Astrocyte of the hippocampus (primary cell): ENCODE measurements around the gene GCH1.

ENCODE experiments used
- DNase-seq: peaks from one replicate; pipeline ENCODE4 v3.0.0; 2011; ENCODE audit warnings: low read depth, low spot score

Gene GCH1

DNA sequence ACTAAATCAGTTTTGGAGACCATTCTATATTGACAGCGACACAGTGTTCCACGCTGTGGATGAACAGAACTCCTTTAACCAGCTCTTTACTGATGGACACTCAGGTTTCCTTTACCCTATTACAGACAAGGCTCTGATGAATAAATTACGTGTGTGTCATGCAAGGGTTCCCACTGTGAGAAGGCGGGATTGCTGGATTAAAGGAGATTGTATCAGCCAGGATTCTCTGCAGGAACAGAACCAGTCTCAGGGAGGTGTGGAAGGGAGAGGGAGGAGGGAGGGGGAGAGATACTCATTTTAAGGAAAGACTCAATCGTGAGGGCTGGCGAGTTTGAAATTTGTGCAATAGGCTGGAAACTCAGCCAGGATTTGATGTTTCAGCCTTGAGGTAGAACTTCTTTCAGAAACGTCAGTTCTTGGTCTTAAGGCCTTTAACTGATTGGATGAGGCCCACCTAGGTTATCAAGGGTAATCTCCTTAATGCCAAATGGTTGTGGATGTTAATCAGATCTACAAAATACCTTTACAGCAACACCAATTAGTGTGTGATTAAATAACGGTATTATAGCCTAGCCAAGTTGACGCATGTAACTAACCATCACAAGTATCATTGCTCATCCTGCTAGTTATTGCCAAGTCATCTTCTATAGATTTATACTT is 104.0 kb downstream of the GCH1 start:
- DNase-seq = no peak

DNA sequence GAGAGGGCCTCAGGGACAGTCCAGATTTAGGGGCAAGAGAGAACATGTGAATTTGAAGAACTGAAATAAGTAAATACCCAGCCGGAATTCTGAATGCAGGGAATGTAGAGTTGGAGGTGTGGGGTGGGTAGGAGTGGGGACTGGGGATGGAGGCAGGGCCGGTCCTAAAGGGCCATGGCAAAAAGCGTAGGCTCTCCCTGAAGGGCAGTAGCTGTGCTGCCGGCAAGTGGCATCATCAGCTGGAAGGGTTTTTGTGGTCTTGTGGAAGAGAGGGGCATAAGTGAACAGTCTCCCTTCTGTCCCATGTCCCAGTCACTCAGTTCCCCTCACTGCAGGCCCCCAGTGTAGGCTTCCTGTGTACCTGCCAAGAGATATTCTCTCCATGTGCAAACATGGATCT is 104.6 kb downstream of the GCH1 start:
- DNase-seq = no peak

DNA sequence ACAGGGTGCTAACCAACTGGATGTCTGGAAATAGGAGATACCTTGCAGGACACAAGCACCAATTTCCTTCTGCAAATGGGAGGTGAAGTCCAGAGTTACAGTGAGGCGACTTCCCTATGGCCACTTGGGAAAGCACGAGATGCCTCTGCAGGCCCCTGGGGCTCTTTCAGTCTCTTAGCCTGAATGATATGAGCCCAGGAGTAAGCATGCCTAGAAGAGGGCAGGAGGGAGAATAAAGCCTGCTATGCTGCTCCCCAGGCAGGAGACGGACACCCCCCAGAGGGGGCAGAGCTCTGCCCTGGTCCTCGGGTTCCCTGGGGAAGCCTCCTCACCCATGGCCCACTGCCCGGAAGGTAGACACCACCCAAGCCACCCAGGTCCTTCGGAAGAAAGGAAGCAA is 105.1 kb downstream of the GCH1 start:
- no peak for DNase-seq

DNA sequence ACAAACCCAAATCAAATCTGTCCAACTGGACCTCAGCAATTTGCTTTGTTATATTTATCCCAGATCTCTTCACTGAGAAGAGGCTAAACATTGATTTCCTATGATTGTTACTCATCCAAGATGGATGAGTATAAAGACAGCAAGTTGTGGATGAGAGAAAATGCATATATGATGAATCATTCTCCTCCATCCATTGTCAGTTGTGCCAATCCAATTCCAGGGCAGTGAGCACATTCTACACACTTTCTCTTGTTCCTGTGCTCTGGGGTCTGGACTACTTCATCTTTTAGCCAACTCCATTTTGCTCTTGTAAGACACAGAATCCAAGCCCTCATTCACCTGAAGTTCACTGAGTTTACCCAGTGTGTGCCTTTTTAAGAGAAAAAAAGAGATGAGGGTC is 105.7 kb downstream of the GCH1 start:
- peak; percentile 48 for DNase-seq

DNA sequence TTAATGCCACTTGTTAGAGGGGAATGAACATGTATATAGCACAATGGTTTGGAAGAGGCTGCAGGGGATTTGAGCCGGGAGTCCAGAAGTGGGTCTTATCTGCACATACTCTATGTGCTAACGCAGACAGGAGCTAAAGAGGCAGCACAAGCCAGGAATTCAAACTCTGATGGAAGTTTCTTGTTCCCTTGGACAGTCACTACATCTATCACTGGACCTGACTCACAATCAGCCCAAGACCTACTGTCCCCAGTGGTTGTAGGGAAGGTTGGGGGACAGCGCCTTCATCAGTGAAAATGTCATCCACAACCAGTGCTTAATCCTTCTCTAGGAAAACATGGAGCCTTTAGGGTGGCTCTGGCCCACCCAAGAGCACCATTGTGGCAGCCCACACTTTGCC is 107.8 kb downstream of the GCH1 start:
- no peak for DNase-seq

DNA sequence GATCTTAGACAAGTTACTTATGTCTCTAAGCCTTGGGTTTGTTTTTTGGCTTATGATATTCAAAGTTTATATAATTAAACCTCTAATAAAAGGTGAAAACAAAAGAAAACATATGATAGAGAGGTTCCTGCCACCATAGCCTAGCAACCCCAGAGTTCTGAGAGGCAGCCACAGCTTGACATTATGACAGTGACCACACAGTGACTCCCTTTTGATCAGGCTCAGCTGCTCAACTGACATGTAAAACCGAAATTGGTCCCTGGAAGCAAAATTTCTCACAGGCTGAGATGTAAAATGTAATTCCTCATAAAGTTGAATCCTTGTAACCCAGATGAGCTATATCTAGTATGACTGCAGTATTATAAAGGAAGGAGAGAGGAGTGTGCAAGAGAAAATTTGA is 108.5 kb downstream of the GCH1 start:
- no peak for DNase-seq

DNA sequence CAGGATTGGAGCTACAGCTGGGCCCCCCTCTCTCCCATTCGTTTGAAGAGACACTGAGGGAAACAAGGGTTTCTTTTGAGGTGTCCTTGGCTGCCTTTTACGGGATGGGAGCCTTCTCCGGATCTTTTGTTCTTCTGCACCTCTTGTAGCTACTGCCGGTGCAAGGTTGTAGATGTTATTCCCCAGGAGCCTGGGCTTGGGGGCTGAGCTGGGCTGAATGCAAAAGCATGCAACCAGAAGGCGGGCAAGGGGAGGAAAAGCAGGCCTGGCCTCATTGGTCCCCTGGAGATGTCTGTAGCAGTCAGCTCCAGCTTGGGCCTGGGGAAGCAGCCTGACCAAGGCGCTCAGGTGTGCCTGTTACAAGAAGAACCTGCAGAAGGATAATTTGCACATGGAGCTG is 110.3 kb downstream of the GCH1 start:
- DNase-seq = no peak
